AML-193 (cell line): Measurements from ENCODE around the gene TGFBR3L.
A peak's percentile ranks its signal among the peaks of the same experiment; 100 is the strongest.
"Not testable (repeated sequence)": the region's sequence is repeated elsewhere in the genome, so short reads cannot be mapped to it uniquely, and the experiment has no call there.

Experiments
- DNase-seq, 2 experiments: peaks; one replicate each; lab custom pipeline; 2025; lab: John Stamatoyannopoulos, UW

TGFBR3L gene

DNA sequence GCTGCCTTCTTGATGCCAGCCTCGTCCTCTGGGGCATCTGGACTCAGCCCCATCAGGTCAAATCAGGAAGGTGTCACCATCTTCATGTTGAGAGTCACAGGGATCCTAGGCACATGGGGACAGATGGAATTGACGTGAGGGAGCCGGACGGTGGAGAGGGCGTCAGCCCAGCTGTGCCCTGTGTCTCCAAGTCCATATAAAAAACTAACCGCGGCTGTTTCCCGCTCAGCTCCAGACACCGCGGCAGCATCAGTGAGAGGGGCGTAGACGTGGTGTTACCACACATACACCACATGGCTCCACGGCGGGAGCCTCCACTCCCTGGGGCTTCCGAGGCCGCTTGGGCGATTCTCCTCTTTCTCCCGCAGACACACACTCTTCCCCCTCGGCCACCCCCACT is 34.8 kb upstream of the TGFBR3L start:
- no peak for DNase-seq

DNA sequence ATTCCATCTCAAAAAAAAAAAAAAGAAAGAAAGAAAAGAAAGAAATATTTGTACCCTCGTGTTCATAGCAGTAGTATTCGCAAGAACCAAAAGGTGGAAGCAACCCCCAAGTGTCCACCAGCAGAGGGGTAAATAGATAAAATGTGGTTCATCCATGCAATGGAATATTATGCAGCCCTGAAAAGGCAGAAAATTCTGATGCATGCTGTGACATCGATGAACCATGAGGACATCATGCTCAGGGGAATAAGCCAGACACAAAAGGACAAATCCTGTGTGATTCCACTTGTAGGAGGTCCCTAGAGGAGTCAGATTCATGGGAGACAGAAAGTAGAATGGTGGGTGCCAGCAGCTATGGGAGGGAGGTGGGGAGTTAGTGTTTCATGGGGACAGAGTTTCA is 32.7 kb upstream of the TGFBR3L start:
- DNase-seq: no peak

DNA sequence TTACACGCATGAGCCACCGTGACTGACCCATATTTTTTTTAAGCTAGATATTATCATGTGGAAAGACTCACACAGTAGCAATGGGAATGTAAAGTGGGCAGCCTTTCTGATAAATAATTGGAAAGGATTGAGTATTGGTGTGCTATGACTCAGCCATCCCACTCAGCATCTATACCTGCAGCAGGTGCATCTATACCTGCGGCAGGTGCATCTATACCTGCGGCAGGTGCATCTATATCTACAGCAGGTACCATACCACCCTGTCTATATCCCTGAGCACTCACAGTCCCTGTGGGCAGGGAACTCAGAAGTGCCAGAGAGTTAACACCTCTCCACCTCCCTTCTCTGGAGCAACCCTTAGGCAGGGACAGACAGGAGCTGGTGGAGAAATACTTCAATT is 31.5 kb upstream of the TGFBR3L start:
- DNase-seq: no peak

DNA sequence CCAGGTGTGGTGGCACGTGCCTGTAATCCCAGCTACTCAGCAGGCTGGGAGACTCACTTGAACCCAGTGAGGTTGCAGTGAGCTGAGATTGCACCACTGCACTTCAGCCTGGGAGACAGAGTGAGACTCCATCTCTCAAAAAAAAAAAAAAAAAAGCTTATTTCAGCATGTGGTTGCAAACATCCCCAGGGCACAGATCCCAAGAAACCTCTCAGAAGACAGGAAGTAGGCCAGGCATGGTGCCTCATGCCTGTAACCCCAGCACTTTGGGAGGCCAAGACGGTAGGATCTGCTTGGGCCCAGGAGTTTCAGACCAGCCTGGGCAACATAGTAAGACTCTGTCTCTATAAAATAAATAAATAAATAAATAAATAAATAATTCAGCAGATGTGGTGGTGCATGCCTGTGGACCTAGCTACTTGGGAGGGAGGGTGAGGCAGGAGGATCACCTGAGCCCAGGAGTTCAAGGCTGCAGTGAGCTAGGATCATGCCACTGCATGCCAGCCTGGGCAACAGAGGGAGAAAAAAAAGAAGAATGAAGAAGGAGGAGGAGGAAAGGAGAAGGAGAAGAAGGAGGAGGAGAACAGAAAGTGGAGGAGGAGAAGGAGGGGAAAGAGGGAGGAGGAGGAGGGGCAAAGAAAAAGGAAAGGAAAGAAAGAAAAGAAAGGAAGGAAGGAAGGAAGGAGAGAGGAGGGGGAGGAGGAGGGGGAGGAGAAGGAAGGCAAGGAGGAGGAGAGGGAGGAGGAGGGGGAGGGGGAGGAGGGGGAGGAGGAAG is 30.6 kb upstream of the TGFBR3L start:
- DNase-seq: no peak

DNA sequence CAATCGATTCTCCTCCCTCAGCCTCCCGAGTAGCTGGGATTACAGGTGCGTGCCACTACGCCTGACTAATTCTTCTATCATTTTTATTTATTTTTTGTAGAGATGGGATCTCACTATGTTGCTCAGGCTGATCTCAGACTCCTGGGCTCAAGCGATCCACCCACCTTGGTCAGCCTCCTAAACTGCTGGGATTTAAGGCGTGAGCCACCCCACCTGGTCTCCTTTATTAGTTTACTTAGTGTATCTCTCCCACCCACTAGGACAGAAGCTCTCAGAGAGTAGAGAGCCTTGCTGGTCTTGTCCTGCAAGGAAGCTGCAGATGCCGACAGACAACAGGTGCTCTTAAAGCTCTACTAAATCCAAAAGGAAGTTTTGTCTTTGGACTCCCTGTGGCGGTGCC is 28.8 kb upstream of the TGFBR3L start:
- DNase-seq: no peak

DNA sequence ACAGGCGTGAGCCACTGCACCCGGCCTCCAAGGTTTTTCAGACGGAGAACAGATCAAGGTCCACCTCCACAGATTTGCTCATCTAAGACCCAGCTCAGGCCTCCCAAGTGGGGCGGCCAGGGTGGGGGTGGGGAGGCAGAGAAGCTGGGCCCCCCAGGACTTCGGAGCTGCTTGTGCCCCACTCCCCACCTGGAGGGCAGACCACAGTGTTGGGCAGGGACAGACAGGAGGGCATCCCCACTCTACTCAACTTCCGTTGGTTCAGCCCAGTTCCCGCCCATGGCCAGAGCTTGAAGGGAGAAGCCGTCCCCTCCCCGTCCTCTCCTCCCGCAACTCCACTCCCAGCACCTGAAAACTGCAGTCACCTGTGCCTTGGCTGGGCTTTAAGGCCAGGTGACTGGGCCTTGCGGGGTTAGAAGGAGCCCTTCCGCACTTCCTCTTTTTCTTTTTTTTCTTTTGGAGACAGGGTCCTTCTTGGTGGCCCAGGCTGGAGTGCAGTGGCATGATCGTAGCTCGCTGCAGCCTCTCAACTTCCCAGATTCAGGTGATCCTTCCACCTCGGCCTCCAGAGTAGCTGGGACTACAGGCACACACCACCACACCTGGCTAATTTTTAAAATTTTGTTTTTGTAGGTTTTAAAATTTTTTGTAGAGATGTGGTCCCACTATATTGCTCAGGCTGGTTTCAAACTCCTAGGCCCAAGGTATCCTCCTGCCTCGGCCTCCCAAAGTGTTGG is 27.1 kb upstream of the TGFBR3L start:
- no peak for DNase-seq

DNA sequence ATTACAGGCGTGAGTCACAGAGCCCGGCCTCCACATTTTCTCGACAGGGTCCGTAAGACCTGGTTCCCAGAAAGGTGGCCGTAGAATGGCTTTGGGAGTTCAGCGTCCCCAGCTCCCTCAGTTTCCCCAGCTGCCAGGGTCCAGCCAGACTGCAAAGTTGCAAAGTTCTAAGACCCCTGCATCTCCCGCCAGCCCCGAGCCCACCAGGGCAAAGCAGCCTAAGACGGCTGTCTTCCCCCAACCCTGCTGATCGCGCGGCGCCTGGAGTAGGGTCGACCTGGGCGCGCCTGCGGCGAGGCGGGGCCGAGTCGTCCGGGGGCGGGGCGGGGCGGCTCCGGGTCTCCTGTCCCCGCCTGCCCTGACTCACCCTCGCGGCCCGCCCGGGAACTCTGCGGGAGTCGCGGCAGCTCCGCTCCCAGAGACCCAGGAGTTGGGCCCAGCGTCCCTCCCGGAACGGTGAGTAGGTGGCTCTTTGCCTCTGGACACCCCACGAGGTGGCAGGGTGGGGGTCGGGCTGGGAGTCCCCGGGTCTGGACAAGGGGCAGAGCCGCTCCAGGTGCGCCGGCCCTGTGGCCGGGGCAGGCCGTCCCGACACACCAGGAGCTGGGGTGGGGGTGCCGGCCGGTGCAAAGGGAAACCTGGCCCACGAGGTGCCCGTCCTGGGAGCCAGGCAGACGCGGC is 26.3 kb upstream of the TGFBR3L start, which contains the start of gene LRRC8E:
LRRC8E (plus strand) TSS at position 366 of the 681 bp plus-strand sequence. CDS start 7,094 bp downstream, outside the sequence.
- DNase-seq: no peak

DNA sequence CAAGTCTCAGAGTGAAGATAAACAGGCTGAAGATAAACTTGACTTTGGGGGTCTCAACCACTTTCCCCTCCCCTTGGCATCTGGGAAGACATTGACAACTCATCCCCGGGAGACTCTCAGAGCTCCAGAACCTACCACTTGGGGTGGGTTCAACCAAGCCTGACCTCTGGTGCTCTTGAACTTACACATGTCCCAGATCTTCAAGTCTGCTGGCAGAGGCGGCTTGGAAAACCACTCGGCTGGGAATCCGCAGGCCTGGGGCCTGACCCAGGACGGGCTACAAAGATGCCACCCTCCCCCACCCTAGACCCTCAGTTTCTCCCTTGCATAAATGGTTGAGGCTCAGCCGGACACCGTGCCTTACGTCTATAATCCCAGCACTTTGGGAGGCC is 25.8 kb upstream of the TGFBR3L start:
- no peak for DNase-seq

DNA sequence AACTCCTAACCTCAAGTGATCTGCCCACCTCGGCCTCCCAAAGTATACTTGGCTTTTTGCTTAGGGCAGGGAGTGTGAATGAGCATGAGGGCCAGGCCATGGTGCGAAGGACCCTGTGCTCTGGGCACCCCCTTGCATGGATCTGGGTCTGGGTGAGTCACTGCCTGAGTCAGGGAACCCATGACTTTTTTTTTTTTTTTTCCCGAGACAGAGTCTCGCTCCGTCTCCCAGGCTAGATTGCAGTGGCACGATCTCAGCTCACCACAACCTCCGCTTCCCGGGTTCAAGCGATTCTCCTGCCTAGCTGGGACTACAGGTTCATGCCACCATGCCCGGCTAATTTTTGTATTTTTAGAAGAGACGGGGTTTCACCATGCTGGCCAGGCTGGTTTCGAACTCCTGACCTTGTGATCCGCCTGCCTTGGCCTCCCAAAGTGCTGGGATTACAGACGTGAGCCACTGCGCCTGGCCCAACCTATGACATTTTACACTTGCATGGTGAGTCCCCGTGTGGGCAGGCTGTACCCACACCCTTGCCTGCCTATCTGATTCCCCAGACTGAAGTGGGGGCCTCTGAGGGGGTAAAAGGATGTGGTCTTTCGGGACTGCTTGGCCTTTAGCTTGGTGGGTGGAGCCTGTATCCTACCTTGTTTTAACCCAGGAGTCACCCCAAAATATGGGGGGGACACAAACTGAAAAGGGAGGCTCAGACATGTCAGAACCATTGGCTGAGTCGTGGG is 21.1 kb upstream of the TGFBR3L start:
- not testable (repeated sequence) for DNase-seq

DNA sequence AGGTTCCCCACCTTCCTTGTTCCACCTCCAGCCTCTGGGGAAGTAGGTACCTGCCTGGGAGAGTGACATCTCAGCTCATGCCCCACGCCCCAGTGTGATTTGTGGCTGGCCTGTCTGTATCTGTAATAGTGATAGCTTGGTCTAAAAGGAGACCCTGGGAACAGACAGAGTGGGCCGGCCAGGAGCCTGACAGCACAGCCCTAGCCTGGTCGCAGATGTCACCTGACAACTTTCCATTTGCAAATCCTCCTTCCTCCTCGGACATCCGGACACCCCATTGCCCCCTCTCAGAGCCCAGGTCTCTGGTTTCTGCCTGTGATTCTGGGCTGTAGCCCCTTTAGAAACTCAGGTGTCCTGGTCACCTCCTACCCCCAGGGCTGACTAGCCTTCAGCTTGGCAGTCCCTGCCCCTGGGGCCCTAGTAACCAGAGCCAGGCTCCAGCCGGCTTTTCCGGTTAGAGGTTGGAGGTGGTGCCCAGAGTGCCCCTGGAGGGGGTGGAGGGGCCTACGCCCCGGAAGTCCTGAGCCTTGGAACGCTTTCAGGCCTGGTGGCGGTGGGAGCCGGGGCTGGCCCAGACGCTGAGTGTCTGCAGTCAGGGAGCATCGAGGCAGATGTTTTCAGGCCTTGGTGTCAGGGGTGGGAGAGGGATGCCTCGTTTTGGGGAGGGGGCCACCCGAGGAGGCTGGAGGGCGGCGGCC is 19.9 kb upstream of the TGFBR3L start:
- no peak for DNase-seq

DNA sequence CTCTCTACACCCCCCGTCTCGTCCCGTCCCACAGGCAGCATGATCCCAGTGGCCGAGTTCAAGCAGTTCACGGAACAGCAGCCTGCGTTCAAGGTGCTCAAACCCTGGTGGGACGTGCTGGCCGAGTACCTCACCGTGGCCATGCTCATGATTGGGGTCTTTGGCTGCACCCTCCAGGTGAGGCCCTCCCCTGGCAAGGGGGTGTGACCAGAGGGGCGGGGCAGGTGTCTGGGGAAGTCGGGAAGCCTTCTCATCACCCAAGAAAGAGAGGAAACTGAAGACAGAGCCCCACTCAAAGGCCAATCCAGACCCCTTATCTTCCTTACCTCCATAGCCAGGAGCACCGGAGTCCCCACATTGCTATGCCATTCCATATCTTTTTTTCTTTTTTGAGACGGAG is 19.1 kb upstream of the TGFBR3L start:
- DNase-seq: no peak

DNA sequence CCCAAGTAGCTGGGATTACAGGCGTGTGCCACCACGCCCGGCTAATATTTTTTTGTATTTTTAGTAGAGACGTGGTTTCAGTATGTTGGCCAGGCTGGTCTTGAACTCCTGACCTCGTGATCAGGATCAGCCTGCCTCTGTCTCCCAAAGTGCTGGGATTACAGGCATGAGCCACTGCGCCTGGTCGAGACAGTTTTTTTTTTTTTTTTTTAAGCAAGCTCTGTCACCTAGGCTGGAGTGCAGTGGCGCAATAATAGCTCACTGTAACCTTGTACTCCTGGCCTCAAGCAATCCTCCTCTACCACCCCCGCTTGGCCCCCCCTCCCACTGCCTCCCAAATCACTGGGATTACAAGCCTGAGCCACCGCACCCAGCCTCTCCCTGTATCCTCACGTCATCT is 17.3 kb upstream of the TGFBR3L start:
- no peak for DNase-seq

DNA sequence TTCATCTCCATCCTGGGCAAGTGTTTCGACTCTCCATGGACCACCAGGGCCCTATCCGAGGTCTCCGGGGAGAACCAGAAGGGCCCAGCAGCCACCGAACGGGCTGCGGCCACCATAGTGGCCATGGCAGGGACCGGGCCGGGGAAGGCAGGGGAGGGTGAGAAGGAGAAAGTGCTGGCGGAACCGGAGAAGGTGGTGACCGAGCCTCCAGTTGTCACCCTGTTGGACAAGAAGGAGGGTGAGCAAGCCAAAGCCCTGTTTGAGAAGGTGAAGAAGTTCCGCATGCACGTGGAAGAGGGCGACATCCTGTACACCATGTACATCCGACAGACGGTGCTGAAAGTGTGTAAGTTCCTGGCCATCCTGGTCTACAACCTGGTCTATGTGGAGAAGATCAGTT is 15.7 kb upstream of the TGFBR3L start:
- no peak for DNase-seq

DNA sequence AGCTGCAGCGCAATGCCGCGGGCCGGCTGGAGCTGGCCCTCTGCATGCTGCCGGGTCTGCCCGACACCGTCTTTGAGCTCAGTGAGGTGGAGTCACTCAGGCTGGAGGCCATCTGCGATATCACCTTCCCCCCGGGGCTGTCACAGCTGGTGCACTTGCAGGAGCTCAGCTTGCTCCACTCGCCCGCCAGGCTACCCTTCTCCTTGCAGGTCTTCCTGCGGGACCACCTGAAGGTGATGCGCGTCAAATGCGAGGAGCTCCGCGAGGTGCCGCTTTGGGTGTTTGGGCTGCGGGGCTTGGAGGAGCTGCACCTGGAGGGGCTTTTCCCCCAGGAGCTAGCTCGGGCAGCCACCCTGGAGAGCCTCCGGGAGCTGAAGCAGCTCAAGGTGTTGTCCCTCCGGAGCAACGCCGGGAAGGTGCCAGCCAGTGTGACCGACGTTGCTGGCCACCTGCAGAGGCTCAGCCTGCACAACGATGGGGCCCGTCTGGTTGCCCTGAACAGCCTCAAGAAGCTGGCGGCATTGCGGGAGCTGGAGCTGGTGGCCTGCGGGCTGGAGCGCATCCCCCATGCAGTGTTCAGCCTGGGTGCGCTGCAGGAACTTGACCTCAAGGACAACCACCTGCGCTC is 14.8 kb upstream of the TGFBR3L start:
- no peak for DNase-seq

DNA sequence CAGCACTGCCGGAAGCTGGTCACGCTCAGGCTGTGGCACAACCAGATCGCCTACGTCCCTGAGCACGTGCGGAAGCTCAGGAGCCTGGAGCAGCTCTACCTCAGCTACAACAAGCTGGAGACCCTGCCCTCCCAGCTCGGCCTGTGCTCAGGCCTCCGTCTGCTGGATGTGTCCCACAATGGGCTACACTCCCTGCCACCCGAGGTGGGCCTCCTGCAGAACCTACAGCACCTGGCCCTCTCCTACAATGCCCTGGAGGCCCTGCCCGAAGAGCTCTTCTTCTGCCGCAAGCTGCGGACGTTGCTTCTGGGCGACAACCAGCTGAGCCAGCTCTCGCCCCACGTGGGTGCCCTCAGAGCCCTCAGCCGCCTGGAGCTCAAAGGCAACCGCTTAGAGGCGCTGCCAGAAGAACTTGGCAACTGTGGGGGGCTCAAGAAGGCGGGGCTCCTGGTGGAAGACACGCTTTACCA is 14.2 kb upstream of the TGFBR3L start:
- no peak for DNase-seq

DNA sequence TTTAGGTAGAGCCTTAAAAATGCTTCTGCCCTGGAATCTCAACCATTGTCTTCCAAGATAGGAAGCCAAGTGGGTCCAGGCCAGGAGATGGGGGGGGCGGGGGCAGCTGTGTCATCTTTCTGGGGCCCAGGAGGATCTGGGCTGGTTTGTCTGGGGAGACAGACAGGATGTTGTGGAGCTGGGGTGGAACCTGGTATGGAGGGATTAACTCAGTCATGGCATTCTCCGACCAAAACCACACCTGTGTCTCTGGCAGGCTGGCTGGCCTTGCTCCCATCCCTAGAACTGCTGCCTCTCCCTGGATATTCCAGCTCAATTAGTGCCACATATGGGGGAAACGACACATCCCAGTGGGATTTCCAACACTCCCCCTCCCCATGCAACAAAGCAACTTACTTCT is 13.7 kb upstream of the TGFBR3L start:
- DNase-seq: no peak

DNA sequence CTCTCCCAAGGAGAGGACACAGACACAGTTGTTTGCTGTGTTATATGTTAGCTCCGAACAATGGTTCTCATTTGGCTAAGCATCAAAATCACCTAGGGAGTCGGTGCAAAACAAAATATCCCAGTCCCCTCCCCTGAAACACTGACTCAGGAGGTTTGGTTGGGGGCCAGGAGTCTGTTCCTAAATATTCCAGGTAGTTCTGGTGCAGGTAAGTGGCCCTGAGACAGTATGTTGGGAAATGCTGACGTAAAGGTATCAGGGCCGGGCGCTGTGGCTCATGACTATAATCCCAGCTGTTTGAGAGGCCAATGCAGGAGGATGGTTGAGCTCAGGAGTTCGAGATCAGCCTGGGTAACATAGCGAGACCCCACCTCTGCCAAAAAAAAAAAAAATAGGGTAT is 13.3 kb upstream of the TGFBR3L start:
- DNase-seq: no peak

DNA sequence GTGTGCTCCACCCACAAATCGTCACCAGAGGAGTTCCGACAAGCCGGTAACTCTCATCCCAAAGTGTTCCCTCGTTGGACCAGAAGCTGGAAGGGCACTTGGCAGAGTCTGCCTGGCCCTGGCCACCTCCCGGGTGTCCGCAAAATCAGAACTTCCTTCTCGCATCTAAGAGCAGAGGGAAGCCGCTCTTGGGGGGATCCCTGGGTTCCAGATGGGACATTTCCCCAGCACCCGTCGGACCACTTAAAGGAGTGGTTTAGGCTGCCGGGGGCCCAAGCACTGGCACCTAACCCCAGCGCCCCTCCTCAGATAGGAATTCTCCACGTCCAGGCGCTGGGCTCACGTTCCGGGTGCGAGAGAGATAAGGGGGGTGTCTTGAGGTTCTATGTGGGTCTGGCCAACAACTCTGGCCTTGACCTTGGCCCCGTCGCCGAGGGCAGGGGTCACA is 11.8 kb upstream of the TGFBR3L start:
- DNase-seq: no peak

DNA sequence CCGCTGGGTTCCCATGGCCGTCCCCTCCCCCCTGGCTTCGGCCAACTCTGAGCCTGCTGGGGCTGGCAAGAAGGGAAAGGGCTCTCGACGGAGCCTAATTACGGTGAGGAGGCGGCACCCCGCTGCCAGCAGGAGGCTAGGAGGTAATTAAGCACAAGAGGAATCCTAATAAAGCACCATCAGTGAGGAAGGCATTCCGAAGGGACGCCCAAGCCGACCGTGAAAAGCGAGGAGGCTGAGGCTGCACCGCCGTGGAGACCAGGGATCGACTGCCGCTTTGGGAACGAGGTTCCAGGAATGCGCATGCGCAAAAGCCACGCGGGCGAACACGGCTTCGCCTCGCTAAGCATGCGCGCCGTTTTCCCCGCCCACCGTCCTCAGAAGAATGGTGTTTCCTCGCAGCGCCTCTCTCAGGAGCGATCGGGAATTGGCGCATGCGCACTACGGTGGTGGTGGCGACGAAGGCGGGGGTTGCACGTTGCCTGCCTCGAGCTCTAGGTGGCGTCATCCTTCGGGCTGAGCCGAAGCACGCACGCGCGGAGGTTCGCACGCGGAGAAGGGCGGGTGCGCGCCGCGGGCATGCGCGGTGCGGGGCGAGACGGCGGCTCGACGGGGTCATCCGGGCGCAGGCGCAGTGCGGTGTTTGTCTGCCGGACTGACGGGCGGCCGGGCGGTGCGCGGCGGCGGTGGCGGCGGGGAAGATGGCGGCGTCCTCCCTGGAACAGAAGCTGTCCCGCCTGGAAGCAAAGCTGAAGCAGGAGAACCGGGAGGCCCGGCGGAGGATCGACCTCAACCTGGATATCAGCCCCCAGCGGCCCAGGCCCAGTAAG is 11.2 kb upstream of the TGFBR3L start, which contains the start of gene MAP2K7:
MAP2K7 (plus strand) TSS at position 634 of the 830 bp plus-strand sequence; CDS start at position 702, 68 bp downstream.
- peak; percentile 97 for DNase-seq
